Endothelial cell (in vitro differentiated cells): ENCODE results near the gene FBXL22. TPM values are rescaled to one million over a fixed set of nuclear protein-coding genes. Genes with fewer than 3 reads are reported as not detected.

Source experiments
- DNase-seq: peaks from one replicate; pipeline ENCODE4 v3.0.0; 2021; ENCODE audit warnings: low spot score
- H3K27ac Mint-ChIP-seq: one replicate; pipeline ENCODE4 v1.8.0; 2021; ENCODE audit warnings: mixed read lengths, inconsistent platforms; ENCODE audit not compliant: unreplicated experiment
- H3K27me3 Mint-ChIP-seq: one replicate; pipeline ENCODE4 v1.8.0; 2021; ENCODE audit warnings: mild to moderate bottlenecking, moderate library complexity, mixed read lengths, inconsistent platforms; ENCODE audit not compliant: unreplicated experiment
- H3K36me3 Mint-ChIP-seq: one replicate; pipeline ENCODE4 v1.8.0; 2021; ENCODE audit warnings: mild to moderate bottlenecking, low read depth, mixed read lengths, inconsistent platforms; ENCODE audit not compliant: unreplicated experiment
- H3K4me1 Mint-ChIP-seq: one replicate; pipeline ENCODE4 v1.8.0; 2021; ENCODE audit warnings: mild to moderate bottlenecking, mixed read lengths, inconsistent platforms; ENCODE audit not compliant: unreplicated experiment
- H3K4me3 Mint-ChIP-seq: one replicate; pipeline ENCODE4 v1.8.0; 2021; ENCODE audit warnings: mild to moderate bottlenecking, mixed read lengths, inconsistent platforms; ENCODE audit not compliant: unreplicated experiment
- H3K9me3 Mint-ChIP-seq: one replicate; pipeline ENCODE4 v1.8.0; 2021; ENCODE audit warnings: mixed read lengths, inconsistent platforms; ENCODE audit not compliant: unreplicated experiment
- CTCF ChIP-seq: fragments of 200-600 bp; sonication (generic); IDR thresholded peaks from one replicate; pipeline ENCODE4 v1.5.0; 2021; ENCODE audit warnings: antibody characterized with exemption; ENCODE audit not compliant: unreplicated experiment
- total RNA-seq: library from RNA; stranded (reverse); fragmentation: NEBNext Ultra II Directional; extraction: Animal tissue kit (Norgen Biotek cat#: 25700); gene quantifications from one replicate; pipeline ENCODE4 v1.2.1, GENCODE V29; 2021; ENCODE audit not compliant: unreplicated experiment

Gene FBXL22
- total RNA-seq, 1 donor from 2014 or later, result 0.31 TPM

GRCh38 chr15:63588826-63589225 lies 8.4 kb upstream of the FBXL22 start:
- TF ChIP-seq CTCF, result no peak
- H3K36me3 Mint-ChIP-seq, result peaks cover 24% of the 10 kb centered on the region
- no peak overlapping the region for H3K4me3 Mint-ChIP-seq
- H3K9me3 Mint-ChIP-seq, result no peaks in the 10 kb centered on the region
- H3K27ac Mint-ChIP-seq, result no peak overlapping the region
- no peaks in the 10 kb centered on the region for H3K27me3 Mint-ChIP-seq
- DNase-seq, result no peak
- no peaks in the 10 kb centered on the region for H3K4me1 Mint-ChIP-seq

- no peaks in the 10 kb centered on the region for H3K9me3 Mint-ChIP-seq
- peaks cover 21% of the 10 kb centered on the region for H3K36me3 Mint-ChIP-seq
- H3K27me3 Mint-ChIP-seq, result peaks cover 8% of the 10 kb centered on the region
- no peak for DNase-seq
- H3K4me1 Mint-ChIP-seq, result peaks cover 27% of the 10 kb centered on the region
- no peak for TF ChIP-seq CTCF
- no peak overlapping the region for H3K4me3 Mint-ChIP-seq
- H3K27ac Mint-ChIP-seq, result no peak overlapping the region
Observed at GRCh38 chr15:63593705-63594671, 3.2 kb upstream of the FBXL22 start.

- peaks cover 10% of the 10 kb centered on the region for H3K27me3 Mint-ChIP-seq
- H3K4me3 Mint-ChIP-seq, result no peak overlapping the region
- no peaks in the 10 kb centered on the region for H3K9me3 Mint-ChIP-seq
- H3K27ac Mint-ChIP-seq, result peak overlapping the region; percentile 18
- H3K36me3 Mint-ChIP-seq, result peaks cover 15% of the 10 kb centered on the region
- no peak for TF ChIP-seq CTCF
- peaks cover 27% of the 10 kb centered on the region for H3K4me1 Mint-ChIP-seq
- DNase-seq, result no peak
Observed at GRCh38 chr15:63595065-63595464, 2.1 kb upstream of the FBXL22 start.

GRCh38 chr15:63595688-63596087 lies 1.5 kb upstream of the FBXL22 start:
- Mint-ChIP-seq H3K9me3 (no peaks in the 10 kb centered on the region), H3K4me3 (no peak overlapping the region), H3K4me1 (peaks cover 27% of the 10 kb centered on the region), H3K27ac (no peak overlapping the region), H3K36me3 (peaks cover 12% of the 10 kb centered on the region), H3K27me3 (peaks cover 10% of the 10 kb centered on the region)
- TF ChIP-seq CTCF, result no peak
- DNase-seq, result no peak

GRCh38 chr15:63596676-63597037 lies 530 bp upstream of the FBXL22 start:
- no peaks in the 10 kb centered on the region for H3K9me3 Mint-ChIP-seq
- no peak for TF ChIP-seq CTCF
- H3K27ac Mint-ChIP-seq, result peak overlapping the region; percentile 52
- peaks cover 32% of the 10 kb centered on the region for H3K4me1 Mint-ChIP-seq
- DNase-seq, result no peak
- peaks cover 12% of the 10 kb centered on the region for H3K36me3 Mint-ChIP-seq
- H3K4me3 Mint-ChIP-seq, result no peak overlapping the region
- H3K27me3 Mint-ChIP-seq, result peaks cover 15% of the 10 kb centered on the region
